AG09319 (cell line): ENCODE results near the gene CFHR1.
"Not testable (repeated sequence)": the region's sequence is repeated elsewhere in the genome, so short reads cannot be mapped to it uniquely, and the experiment has no call there.

Source experiments
- DNase-seq: peaks from one replicate; pipeline ENCODE4 v3.0.0-alpha.2; 2010; ENCODE audit warnings: low read depth; ENCODE audit errors: extremely low read depth
- TF ChIP-seq, protein P1 (sequence below): IDR thresholded peaks from 2 replicates; pipeline ENCODE4 v1.5.1; 2011; ENCODE audit warnings: low read depth, mild to moderate bottlenecking, inconsistent platforms, low read length, moderate library complexity

CFHR1 gene

DNA sequence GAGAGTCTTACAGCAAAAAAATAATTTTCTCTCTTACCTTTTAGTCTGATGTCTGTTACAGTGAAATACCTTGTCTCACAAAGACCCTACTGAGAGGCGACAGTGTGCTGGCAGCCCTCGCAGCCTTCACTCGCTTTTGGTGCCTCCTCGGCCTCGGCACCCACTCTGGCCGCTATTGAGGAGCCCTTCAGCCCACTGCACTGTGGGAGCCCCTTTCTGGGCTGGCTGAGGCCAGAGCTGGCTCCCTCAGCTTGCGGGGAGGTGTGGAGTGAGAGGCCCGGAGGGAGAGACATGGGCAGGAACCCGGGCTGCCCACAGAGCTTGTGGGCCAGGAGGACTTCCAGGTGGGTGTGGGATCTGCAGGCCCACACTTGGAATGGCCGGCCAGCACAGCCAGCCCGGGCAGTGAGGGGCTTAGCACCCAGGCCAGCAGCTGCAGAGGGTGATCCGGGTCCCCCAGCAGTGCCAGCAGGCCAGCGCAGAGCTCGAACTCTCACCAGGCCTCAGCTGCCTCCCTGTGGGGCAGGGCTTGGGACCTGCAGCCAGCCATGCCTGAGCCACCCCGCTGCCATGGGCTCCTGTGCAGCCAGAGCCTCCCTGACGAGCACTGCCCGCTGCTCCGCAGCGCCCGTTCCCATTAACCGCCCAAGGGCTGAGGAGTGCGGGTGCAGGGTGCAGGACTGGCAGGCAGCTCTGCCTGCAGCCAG is 10.8 kb upstream of the CFHR1 start:
- TF ChIP-seq, protein P1, sequence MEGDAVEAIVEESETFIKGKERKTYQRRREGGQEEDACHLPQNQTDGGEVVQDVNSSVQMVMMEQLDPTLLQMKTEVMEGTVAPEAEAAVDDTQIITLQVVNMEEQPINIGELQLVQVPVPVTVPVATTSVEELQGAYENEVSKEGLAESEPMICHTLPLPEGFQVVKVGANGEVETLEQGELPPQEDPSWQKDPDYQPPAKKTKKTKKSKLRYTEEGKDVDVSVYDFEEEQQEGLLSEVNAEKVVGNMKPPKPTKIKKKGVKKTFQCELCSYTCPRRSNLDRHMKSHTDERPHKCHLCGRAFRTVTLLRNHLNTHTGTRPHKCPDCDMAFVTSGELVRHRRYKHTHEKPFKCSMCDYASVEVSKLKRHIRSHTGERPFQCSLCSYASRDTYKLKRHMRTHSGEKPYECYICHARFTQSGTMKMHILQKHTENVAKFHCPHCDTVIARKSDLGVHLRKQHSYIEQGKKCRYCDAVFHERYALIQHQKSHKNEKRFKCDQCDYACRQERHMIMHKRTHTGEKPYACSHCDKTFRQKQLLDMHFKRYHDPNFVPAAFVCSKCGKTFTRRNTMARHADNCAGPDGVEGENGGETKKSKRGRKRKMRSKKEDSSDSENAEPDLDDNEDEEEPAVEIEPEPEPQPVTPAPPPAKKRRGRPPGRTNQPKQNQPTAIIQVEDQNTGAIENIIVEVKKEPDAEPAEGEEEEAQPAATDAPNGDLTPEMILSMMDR: no peak
- DNase-seq: no peak

DNA sequence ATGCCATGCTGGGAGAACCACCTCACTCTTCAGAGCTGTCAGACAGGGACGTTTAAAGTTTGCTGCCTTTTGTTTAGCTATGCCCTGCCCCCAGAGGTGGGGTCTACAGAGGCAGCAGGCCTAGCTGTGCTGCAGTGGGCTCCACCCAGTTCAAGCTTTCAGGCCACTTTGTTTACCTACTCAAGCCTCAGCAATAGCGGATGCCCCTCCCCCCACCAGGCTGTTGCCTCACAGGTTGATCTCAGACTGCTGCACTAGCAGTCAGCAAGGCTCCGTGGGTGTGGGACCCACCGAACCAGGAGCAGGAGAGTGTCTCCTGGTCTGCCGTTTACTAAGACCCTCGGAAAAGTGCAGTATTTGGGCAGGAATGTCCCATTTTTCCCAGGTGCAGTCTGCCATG is 2.1 kb upstream of the CFHR1 start:
- not testable (repeated sequence) for DNase-seq

DNA sequence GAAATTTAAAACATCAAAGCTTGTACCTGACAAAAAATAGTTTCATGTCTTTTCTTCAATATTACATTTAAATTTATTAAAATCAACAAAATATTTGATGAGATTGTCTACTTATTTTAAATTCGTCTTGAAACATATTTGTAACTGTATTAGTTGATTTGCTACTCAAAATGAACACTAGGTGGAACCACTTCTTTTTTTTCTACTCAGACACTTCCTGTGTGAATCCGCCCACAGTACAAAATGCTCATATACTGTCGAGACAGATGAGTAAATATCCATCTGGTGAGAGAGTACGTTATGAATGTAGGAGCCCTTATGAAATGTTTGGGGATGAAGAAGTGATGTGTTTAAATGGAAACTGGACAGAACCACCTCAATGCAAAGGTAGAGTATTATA is 8.3 kb downstream of the CFHR1 start:
- not testable (repeated sequence) for DNase-seq

DNA sequence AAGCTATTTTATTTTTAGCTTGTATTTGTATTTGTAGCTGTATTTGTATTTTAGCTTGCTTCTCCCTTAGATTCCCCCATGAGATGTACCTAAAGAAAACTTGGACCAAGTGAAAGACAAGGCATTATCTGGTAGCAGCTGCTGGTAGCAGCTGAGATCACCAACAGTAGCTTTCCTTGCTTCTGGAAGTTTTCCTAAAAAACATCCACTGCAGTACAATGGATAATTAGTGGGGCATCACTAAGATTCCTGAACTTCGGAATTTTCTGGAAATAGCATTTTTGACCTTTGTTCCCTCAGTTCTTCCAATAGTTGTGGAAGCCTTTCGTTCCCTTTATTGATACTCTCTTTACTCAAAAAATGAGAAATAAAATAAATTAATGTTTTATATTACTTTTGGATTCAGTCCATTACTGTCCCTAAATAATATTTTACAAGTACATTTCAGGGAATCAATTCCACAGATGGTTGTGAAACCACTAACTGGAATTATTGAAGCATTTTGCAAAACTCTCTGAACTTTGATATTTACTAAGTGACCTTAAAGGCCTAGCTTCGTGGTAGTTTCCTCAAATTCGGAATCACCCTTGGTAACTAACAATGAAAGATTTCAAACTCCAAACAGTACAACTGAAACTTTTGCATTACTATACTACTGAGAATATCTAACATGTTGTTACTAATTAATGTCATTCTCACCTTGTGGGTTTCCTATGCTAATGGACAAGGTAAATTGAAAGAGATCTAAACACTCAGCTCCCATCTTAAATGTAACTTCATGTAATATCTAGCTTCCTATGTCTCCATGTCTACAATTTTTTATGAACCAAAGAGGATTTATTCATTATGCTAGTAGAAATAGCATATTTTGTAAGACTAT is 30.3 kb downstream of the CFHR1 start:
- DNase-seq: not testable (repeated sequence)

DNA sequence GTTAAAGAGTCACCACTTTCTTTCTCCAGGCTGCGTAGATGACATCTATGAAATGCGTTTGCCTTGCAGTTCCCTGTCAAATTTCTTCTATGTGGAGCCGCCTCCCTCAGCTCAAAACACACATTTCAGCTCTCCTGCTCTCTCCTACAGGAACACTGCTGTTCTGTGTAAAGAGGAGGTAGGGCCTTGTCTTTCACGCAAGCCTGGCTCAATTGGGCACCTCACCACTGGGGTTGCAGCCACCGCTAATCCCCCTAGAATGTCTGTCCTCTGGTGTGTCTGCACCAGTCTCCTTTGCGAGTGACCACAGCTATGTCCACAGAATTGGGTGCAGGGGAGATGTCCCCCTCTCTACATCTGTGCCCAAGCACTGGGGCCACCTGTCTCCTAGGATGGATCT is 36.5 kb downstream of the CFHR1 start:
- DNase-seq: no peak
- TF ChIP-seq, protein P1: no peak

DNA sequence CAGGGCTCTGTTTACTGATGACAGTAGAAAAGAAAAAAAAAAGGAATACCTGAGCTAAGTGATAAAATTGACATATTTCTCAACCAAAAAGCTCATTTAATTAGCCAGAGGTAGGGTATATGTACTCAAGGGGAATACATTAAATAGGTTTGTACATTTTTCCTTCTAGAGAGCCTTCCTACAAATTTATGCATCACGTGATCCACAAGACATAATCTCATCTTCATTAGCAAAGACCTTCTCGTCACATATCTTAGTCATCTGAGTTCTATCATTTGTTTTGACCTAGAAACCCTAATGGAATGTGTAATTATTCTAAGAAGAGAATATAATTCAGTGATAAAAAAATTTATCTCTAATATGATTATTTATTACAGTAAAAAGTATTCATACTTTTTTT is 37.7 kb downstream of the CFHR1 start:
- no peak for DNase-seq
- TF ChIP-seq, protein P1: no peak

DNA sequence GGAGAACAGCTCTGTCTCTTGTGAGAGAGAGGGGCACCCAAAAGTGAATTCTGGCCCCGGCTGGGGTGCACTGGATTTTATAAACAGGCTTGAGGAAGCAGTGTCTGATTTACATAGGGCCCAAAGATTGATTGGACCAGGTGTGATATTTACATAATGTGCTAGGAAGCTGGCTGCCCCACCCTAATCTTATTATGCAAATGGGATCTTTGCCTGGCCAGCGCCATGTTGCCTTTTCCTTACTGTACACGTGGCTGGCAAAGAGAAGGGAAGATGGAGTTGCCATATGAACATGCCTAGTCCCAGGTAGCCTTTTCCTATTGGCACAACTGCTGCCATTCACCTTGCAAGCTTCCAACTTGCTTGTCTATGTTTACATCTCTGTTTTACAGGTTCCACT is 39.3 kb downstream of the CFHR1 start:
- no peak for DNase-seq
- TF ChIP-seq, protein P1: no peak

DNA sequence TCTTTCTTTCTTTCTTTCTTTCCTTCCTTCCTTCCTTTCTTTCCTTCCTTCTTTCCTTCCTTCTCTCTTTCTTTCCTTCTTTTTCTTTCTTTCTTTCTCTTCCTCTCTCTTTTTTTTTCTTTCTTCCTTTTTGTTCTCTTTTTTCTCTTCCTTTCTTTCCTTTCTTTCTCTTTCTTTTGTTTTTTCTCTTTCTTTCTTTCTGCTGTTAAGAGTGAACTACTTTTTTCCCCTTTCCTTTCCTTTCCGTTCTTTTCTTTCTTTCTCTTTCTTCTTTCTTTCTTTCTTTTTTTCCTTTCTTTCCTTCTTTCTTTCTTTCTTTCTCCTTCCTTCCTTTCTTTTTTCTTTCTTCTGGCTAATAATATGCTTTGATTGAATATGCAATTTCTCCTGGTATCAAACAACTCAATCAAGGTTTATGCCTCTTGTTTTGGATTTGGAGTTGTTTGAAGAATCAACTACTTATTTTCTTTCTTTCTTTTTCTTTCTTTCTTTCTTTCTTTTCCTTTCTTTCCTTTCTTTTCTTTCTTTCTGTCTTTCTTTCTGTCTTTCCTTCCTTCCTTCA is 40.9 kb downstream of the CFHR1 start:
- TF ChIP-seq, protein P1: no peak
- no peak for DNase-seq
